Left lung (tissue), 10 donors: ENCODE data around the gene CELF5. TPM values are rescaled to one million over a fixed set of nuclear protein-coding genes. Genes with fewer than 3 reads are reported as not detected.
"Not testable (repeated sequence)": the region's sequence is repeated elsewhere in the genome, so short reads cannot be mapped to it uniquely, and the experiment has no call there.

Experiments used
- ATAC-seq: fragments of 200-7000 bp; cut with Tn5 transposase; one replicate; pipeline ENCODE4 v1.9.1; 2020; ENCODE audit warnings: moderate library complexity
- DNase-seq, 4 donors: peaks; one replicate each; pipeline ENCODE4 v3.0.0-alpha.2; 2013 to 2020
- H3K27ac ChIP-seq, 2 donors: fragments of 200-600 bp; sonication (generic) in 1 of 2; one replicate each; pipeline versions ENCODE4 v1.5.0 to v1.8.0; 2020 to 2021
- H3K27me3 ChIP-seq, 2 donors: fragments of 200-600 bp; sonication (generic) in 1 of 2; one replicate each; pipeline versions ENCODE4 v1.5.0 to v1.8.0; 2020 to 2021
- H3K36me3 ChIP-seq, 2 donors: fragments of 200-600 bp; sonication (generic) in 1 of 2; one replicate each; pipeline versions ENCODE4 v1.5.0 to v1.8.0; 2020 to 2021
- H3K4me1 ChIP-seq, 2 donors: fragments of 200-600 bp; one replicate each; pipeline ENCODE4 v1.8.0; 2021
- H3K4me3 ChIP-seq, 2 donors: fragments of 200-600 bp; sonication (generic) in 1 of 2; one replicate each; pipeline versions ENCODE4 v1.5.0 to v1.8.0; 2020 to 2021; ENCODE audit warnings: mild to moderate bottlenecking in 1 of 2
- H3K9me3 ChIP-seq, 2 donors: fragments of 200-600 bp; sonication (generic) in 1 of 2; one replicate each; pipeline versions ENCODE4 v1.5.0 to v1.8.0; 2020 to 2021
- intact Hi-C, 2 donors: fragments of 100-400 bp; cut with DNase I; formaldehyde crosslinking; loops; one replicate each; pipeline versions ENCODE4 v1.11.2 to v1.14.2; 2022
- polyA plus RNA-seq, 6 donors: library from polyadenylated mRNA; unstranded; fragments of 120-200 nt; gene quantifications; one replicate each; pipeline ENCODE4 v1.2.1, GENCODE V29; 2013; ENCODE audit not compliant: insufficient read length in 6 of 6
- total RNA-seq, 2 donors: library from RNA; stranded (reverse); fragmentation: NEBNext Ultra II Directional; extraction: Animal tissue kit (Norgen Biotek cat#: 25700); gene quantifications; one replicate each; pipeline ENCODE4 v1.2.1, GENCODE V29; 2021
- TF ChIP-seq, protein P1 (sequence below), 2 donors: fragments of 200-600 bp; sonication (generic) in 1 of 2; IDR thresholded peaks; one replicate each; pipeline versions ENCODE4 v1.5.0 to v1.8.0; 2021; ENCODE audit warnings: antibody characterized with exemption in 2 of 2
- donor health status: DM: no; HTN: yes; CAD: no.
- donor health status: DM: no; HTN: no; CAD: no.

The CELF5 gene
- total and polyA plus RNA-seq, 8 donors = 0.38 to 3.9 (median 2.2) TPM; not detected in 1

DNA sequence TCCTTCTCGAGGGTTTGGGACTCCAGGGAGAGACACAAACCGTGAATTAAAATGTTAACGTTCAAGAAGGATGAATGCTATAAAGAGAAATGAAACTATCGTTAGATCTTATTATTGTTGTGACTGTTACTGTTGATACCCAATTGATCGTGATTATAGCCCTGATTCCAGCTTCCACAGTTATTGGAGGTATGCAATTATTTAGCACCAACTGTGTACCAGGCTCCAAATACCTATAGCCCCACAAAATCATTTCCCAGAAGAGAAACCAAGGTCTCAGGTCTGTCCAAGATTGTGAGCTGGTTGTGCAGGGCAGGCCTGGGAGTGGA, 111.9 kb downstream of the CELF5 start:
- H3K4me1 ChIP-seq = peaks cover 35 to 43% of the 10 kb centered on the region in 2 donors
- no peak for DNase-seq
- H3K27me3 ChIP-seq = no peaks in the 10 kb centered on the region
- TF ChIP-seq, protein P1, sequence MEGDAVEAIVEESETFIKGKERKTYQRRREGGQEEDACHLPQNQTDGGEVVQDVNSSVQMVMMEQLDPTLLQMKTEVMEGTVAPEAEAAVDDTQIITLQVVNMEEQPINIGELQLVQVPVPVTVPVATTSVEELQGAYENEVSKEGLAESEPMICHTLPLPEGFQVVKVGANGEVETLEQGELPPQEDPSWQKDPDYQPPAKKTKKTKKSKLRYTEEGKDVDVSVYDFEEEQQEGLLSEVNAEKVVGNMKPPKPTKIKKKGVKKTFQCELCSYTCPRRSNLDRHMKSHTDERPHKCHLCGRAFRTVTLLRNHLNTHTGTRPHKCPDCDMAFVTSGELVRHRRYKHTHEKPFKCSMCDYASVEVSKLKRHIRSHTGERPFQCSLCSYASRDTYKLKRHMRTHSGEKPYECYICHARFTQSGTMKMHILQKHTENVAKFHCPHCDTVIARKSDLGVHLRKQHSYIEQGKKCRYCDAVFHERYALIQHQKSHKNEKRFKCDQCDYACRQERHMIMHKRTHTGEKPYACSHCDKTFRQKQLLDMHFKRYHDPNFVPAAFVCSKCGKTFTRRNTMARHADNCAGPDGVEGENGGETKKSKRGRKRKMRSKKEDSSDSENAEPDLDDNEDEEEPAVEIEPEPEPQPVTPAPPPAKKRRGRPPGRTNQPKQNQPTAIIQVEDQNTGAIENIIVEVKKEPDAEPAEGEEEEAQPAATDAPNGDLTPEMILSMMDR (IDR thresholded peaks at IDR 0.05) = no peak
- no peaks in the 10 kb centered on the region for H3K9me3 ChIP-seq
- H3K27ac ChIP-seq = peak overlapping the region; percentile 73 to 91
- ATAC-seq = no peak
- intact Hi-C loops = no loop called here
- no peak overlapping the region for H3K4me3 ChIP-seq
- H3K36me3 ChIP-seq = no peaks in the 10 kb centered on the region

DNA sequence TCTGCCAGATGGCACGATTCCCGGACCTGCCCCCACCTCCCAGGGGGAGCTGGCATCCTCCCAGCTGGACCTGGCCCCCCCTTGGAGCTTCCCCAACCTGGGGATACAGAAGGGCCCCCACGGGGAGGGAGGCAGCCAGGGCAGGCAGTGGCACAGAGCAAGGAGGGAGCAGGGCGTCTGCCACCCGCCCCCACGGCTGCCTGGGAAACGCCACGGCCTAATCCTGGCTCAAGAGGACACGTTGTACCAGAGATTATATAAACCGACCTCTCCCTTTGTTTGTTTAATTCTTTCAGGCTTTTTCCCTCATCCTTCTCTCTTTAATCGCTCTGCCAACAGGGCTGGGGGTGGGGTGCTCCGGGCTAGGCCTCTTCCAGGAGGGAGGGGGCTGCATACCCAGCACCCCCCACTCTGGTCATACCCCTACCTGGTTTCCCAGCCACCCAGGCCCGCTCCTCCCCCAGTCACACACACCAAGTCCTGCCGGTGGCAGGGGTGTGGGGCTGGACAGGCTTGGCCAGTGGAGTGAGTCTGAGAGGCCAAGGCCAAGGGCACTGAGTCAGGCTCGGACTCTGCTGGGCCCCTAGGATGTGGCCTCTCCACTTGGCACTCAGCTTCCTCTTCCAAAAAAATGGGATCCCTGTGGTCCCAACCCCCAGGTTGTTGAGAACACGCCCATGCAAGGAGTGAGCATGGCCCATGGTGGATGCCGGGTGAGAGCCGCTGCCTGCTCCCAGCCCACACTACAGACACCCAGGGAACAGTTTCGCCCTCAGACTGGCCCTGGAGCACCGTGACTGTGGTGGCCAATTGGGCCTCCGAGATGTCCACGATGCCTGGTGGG, 112.4 kb downstream of the CELF5 start:
- no peaks in the 10 kb centered on the region for H3K9me3 ChIP-seq
- H3K36me3 ChIP-seq = no peaks in the 10 kb centered on the region
- ATAC-seq = peak; percentile 88
- TF ChIP-seq, protein P1 (IDR thresholded peaks at IDR 0.05) = no peak
- H3K27ac ChIP-seq = peak overlapping the region; percentile 73 to 91
- no peaks in the 10 kb centered on the region for H3K27me3 ChIP-seq
- intact Hi-C loops = no loop called here
- no peak overlapping the region for H3K4me3 ChIP-seq
- peak in 3 of 4 donors; percentile 74 to 93 (median 82) for DNase-seq
- peaks cover 35 to 43% of the 10 kb centered on the region in 2 donors for H3K4me1 ChIP-seq

DNA sequence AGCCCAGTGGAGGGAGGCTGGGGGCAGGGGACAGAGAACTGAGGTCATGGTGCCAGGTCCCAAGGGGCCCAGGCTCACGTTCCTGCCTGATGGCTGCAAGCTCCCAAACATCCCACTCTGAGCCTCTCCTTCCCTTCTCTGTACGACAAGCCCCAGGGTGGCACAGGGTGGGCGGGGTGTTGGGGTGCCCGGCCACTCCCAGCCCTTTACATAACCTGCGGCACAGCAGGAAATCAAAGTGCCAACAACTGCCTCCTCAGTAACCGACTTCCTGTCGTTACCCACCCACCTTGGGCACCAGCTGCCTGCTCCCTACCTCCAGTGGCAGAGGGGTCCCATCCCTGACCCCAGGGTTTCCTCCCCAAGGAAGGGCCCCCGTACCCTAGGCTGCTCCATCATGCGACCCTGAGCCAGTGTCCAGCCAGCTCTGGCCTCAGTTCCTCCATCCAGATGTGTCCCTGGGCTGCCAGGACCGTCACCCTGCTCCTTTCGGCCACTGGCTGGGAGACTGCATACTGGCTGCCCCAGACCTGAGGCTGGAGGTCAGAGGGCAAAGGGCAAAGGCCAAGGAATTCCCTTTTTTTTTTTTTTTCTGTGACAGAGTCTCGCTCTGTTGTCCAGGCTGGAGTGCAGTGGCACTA, 114.2 kb downstream of the CELF5 start:
- Histone ChIP-seq H3K4me1 (peaks cover 41 to 57% of the 10 kb centered on the region in 2 donors), H3K36me3 (no peaks in the 10 kb centered on the region), H3K27me3 (no peaks in the 10 kb centered on the region), H3K27ac (peak overlapping the region; percentile 47 to 73), H3K4me3 (no peak overlapping the region), H3K9me3 (no peaks in the 10 kb centered on the region)
- peak; percentile 46 for ATAC-seq
- intact Hi-C loops = no loop called here
- peak in 2 of 4 donors; percentile 60 to 87 for DNase-seq
- TF ChIP-seq, protein P1 (IDR thresholded peaks at IDR 0.05) = no peak

DNA sequence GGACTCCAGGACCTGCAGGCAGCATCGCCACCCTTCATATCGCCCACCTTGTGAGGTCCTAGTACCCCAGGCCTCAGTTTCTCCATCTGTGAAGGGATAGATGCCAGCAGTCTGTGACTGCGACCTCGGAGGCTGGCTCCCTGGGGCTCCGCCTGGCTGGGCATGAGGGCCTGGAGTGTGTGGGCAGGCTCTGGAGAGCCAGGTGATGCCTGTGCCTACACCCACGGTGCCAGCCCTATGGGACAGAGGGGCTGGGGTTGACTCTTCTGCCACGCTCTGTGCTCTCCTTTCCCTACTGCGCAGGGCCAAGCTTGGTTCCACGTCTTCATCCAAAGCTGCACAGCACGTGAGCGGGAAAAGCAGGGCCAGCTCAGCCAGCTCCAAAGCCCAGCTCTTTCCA, 115.9 kb downstream of the CELF5 start:
- H3K9me3 ChIP-seq = no peaks in the 10 kb centered on the region
- H3K27ac ChIP-seq = no peak overlapping the region
- peaks cover 42 to 59% of the 10 kb centered on the region in 2 donors for H3K4me1 ChIP-seq
- no peaks in the 10 kb centered on the region for H3K36me3 ChIP-seq
- H3K4me3 ChIP-seq = no peak overlapping the region
- H3K27me3 ChIP-seq = no peaks in the 10 kb centered on the region
- intact Hi-C loops = loop anchor here in 1 of 2 donors (10.0 kb wide), 1 partner anchor 84 kb away; no protein-coding TSS in a partner anchor
- no peak for ATAC-seq
- DNase-seq = no peak
- TF ChIP-seq, protein P1 (IDR thresholded peaks at IDR 0.05) = no peak

DNA sequence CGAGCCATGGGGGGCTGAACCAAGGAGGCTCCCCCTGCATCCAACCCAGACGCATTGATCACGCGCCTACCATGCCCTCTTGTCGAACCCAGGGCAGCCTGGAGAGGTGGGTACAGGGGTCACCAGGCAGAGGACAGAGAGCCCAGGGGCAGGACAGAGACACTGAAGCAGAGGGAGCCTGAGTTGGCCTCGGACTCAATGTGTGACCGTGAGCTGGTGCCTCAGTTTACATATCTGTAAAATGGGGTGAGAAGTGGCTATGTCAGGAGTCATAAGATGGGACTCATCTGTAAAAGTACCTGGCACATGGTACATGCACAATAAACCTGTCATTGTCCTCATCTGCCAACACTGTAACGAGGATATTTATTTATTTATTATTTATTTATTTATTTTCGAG, 117.8 kb downstream of the CELF5 start:
- H3K27ac ChIP-seq = no peak overlapping the region
- intact Hi-C loops = loop anchor here in 1 of 2 donors (10.0 kb wide), 1 partner anchor 83 kb away; no protein-coding TSS in a partner anchor

DNA sequence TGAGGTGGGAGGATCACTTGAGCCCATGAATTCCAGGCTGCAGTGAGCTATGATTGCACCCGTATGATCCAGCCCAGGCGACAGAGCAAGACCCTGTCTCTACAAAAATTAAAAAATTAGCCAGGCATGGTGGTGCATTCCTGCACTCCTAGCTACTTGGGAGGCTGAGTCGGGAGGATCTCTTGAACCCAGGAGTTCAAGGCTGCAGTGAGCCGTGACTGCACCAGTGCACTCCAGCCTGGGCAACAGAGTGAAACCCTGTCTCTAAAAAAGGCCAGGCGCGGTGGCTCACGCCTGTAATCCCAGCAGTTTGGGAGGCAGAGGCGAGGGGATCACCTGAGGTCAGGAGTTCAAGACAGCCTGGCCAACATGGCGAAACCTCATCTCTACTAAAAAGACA, 118.5 kb downstream of the CELF5 start:
- not testable (repeated sequence) for ATAC-seq, H3K9me3 ChIP-seq, H3K4me3 ChIP-seq, DNase-seq, H3K27me3 ChIP-seq, H3K36me3 ChIP-seq
- Histone ChIP-seq H3K27ac (peak overlapping the region; percentile 73 to 79), H3K4me1 (peaks cover 23 to 48% of the 10 kb centered on the region in 2 donors)
- intact Hi-C loops = loop anchor here in 1 of 2 donors (10.0 kb wide), 1 partner anchor 82 kb away; no protein-coding TSS in a partner anchor

More for the DNA sequence above, 117.8 kb downstream of the CELF5 start:
- TF ChIP-seq, protein P1 (IDR thresholded peaks at IDR 0.05) = no peak
- Histone ChIP-seq H3K36me3 (no peaks in the 10 kb centered on the region), H3K4me1 (peaks cover 30 to 54% of the 10 kb centered on the region in 2 donors), H3K27me3 (no peaks in the 10 kb centered on the region), H3K9me3 (no peaks in the 10 kb centered on the region), H3K4me3 (no peak overlapping the region)
- ATAC-seq (no peak), DNase-seq (no peak)
